Mucosa of descending colon (tissue), 3 donors: ENCODE results near the gene OR9Q1. TPM values are rescaled to one million over a fixed set of nuclear protein-coding genes. Genes with fewer than 3 reads are reported as not detected.

Source experiments
- ATAC-seq: fragments of 200-7000 bp; cut with Tn5 transposase; one replicate; pipeline ENCODE4 v1.9.1; 2020; ENCODE audit warnings: mild to moderate bottlenecking, moderate library complexity
- DNase-seq, 3 donors: peaks; one replicate each; pipeline ENCODE4 v3.0.0-alpha.2; 2020
- H3K36me3 ChIP-seq: fragments of 200-600 bp; one replicate; pipeline ENCODE4 v1.8.0; 2021; ENCODE audit warnings: low read depth, mild to moderate bottlenecking
- H3K4me1 ChIP-seq: fragments of 200-600 bp; one replicate; pipeline ENCODE4 v1.8.0; 2021; ENCODE audit warnings: low read depth, mild to moderate bottlenecking
- H3K4me3 ChIP-seq: fragments of 200-600 bp; one replicate; pipeline ENCODE4 v1.8.0; 2021; ENCODE audit warnings: mild to moderate bottlenecking
- H3K9me3 ChIP-seq: fragments of 200-600 bp; one replicate; pipeline ENCODE4 v1.8.0; 2021; ENCODE audit warnings: mild to moderate bottlenecking
- CTCF ChIP-seq: fragments of 200-600 bp; IDR thresholded peaks from one replicate; pipeline ENCODE4 v1.8.0; 2022; ENCODE audit warnings: antibody characterized with exemption, mild to moderate bottlenecking
- intact Hi-C, 2 donors: fragments of 100-400 bp; cut with DNase I in 1 of 2; cut with micrococcal nuclease in 1 of 2; formaldehyde crosslinking; loops; one replicate each; pipeline versions ENCODE4 v1.11.0 to v1.11.1; 2022; cut with DNase I, micrococcal nuclease
- total RNA-seq, 3 donors: library from RNA; stranded (reverse); fragmentation: NEBNext Ultra II Directional in 2 of 3; extraction: Animal tissue kit (Norgen Biotek cat#: 25700) in 2 of 3; gene quantifications; one replicate each; pipeline versions ENCODE4 v1.2.1 to v1.2.4, GENCODE V29; 2021 to 2023
- donor health status: DM: no; HTN: no; CAD: no; lungs with moderate emphysema.
- donor health status: DM: no; HTN: no; CAD: no.
- donor health status: DM: no; HTN: yes; CAD: no.

OR9Q1 gene
- total RNA-seq, 3 donors from 2014 or later: not detected

DNA sequence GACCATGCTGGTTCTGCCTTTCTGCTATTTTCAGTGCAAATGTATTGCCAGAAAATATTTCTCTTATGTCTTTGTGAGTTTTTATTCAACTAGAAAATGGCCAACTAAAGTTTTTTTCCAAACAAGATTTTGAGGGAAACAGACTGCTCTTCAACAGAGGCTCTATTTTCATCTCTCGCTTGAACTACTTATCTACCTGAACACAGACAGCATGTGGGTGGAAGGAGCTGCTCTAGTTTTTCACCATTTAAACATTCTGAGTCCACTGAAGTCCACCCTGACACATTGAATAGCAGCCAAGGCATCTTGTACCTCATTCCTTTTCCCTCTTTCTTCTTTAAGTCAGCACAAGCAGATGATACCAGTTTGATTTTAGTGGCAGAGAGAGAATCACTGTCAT is 111.5 kb downstream of the OR9Q1 start:
- Histone ChIP-seq H3K9me3 (no peaks in the 10 kb centered on the region), H3K4me3 (no peak overlapping the region), H3K36me3 (no peaks in the 10 kb centered on the region), H3K4me1 (no peaks in the 10 kb centered on the region)
- DNase-seq (no peak), ATAC-seq (no peak)
- TF ChIP-seq CTCF: no peak
- intact Hi-C loops: no loop called here

GRCh38 chr11:58142761-58143160 is 119.1 kb downstream of the OR9Q1 start:
- peak; percentile 35 for ATAC-seq
- TF ChIP-seq CTCF: no peak

GRCh38 chr11:58152781-58153180 is 129.1 kb downstream of the OR9Q1 start:
- ATAC-seq (no peak), DNase-seq (no peak)
- no peaks in the 10 kb centered on the region for H3K36me3 ChIP-seq
- intact Hi-C loops: no loop called here
- no peak for TF ChIP-seq CTCF
- no peak overlapping the region for H3K4me3 ChIP-seq
- H3K4me1 ChIP-seq: no peaks in the 10 kb centered on the region
- no peaks in the 10 kb centered on the region for H3K9me3 ChIP-seq

More at GRCh38 chr11:58142761-58143160, 119.1 kb downstream of the OR9Q1 start:
- no peaks in the 10 kb centered on the region for H3K9me3 ChIP-seq
- H3K36me3 ChIP-seq: no peaks in the 10 kb centered on the region
- intact Hi-C loops: no loop called here
- no peaks in the 10 kb centered on the region for H3K4me1 ChIP-seq
- no peak overlapping the region for H3K4me3 ChIP-seq
- no peak for DNase-seq

- intact Hi-C loops: no loop called here
Observed at GRCh38 chr11:58164389-58164788, 140.7 kb downstream of the OR9Q1 start.

GRCh38 chr11:58164990-58165389 is 141.3 kb downstream of the OR9Q1 start:
- H3K4me1 ChIP-seq: peaks cover 3% of the 10 kb centered on the region
- TF ChIP-seq CTCF: no peak
- intact Hi-C loops: no loop called here
- peak; percentile 5 for ATAC-seq
- no peaks in the 10 kb centered on the region for H3K36me3 ChIP-seq
- H3K9me3 ChIP-seq: no peaks in the 10 kb centered on the region
- no peak for DNase-seq
- no peak overlapping the region for H3K4me3 ChIP-seq

More at GRCh38 chr11:58164389-58164788, 140.7 kb downstream of the OR9Q1 start:
- DNase-seq: peak in 1 of 3 donors; percentile 51
- TF ChIP-seq CTCF: no peak
- H3K9me3 ChIP-seq: no peaks in the 10 kb centered on the region
- ATAC-seq: peak; percentile 79
- H3K36me3 ChIP-seq: no peaks in the 10 kb centered on the region
- no peak overlapping the region for H3K4me3 ChIP-seq
- H3K4me1 ChIP-seq: peaks cover 3% of the 10 kb centered on the region
